B cell (primary cell): ENCODE measurements around the gene COX14. TPM values are rescaled to one million over a fixed set of nuclear protein-coding genes. Genes with fewer than 3 reads are reported as not detected.

ENCODE experiments used
- ATAC-seq: fragments of 200-7000 bp; cut with Tn5 transposase; one replicate; pipeline ENCODE4 v1.10.0; 2021; ENCODE audit warnings: low read depth, mild to moderate bottlenecking, moderate number of reproducible peaks, moderate library complexity
- CTCF ChIA-PET: fragments of 350-600 bp; sonication (Branson Sonifier 250); formaldehyde crosslinking; loops from one replicate; lab custom pipeline; 2021; ENCODE audit warnings: antibody characterized with exemption, inconsistent platforms; lab: Charles Lee
- POLR2A ChIA-PET: fragments of 350-600 bp; sonication (Branson Sonifier 250); formaldehyde crosslinking; loops from one replicate; lab custom pipeline; 2021; ENCODE audit warnings: antibody characterized with exemption; lab: Charles Lee
- DNase-seq: peaks from one replicate; pipeline ENCODE4 v3.0.0; 2013
- H2AFZ ChIP-seq: 2 replicates; pipeline ENCODE4 v1.6.1; 2012; ENCODE audit warnings: mild to moderate bottlenecking, low read depth, low read length; ENCODE audit not compliant: insufficient read depth, poor library complexity, severe bottlenecking
- H3K27ac ChIP-seq, 2 donors: 1 replicate in 1 of 2; 2 replicates in 1 of 2; pipeline ENCODE4 v1.5.1; 2012 to 2013; ENCODE audit warnings: low read length in 2 of 2, mild to moderate bottlenecking in 2 of 2, moderate library complexity in 1 of 2
- H3K27me3 ChIP-seq, 4 experiments: fragments of 200-600 bp in 1 of 4; sonication (generic) in 1 of 4; replicated peaks in 1 of 4; 1 replicate in 2 of 4; 2 replicates in 2 of 4; pipeline versions ENCODE4 v1.6.1 to v1.7.0; 2013 to 2016; ENCODE audit warnings: low read length in 3 of 4, mild to moderate bottlenecking in 2 of 4, mixed read lengths in 1 of 4, moderate library complexity in 1 of 4; ENCODE audit not compliant: insufficient read depth in 4 of 4, control insufficient read depth in 3 of 4; ENCODE audit errors: control extremely low read depth in 1 of 4
- H3K36me3 ChIP-seq, 2 experiments: replicated peaks in 1 of 2; 1 replicate in 1 of 2; 2 replicates in 1 of 2; pipeline versions ENCODE4 v1.6.1 to v1.7.1; 2013; ENCODE audit warnings: low read length in 1 of 2; ENCODE audit not compliant: insufficient read depth in 2 of 2, control insufficient read depth in 1 of 2; ENCODE audit errors: control extremely low read depth in 1 of 2, extremely low read depth in 1 of 2
- H3K4me1 ChIP-seq, 2 donors: fragments of 200-600 bp in 1 of 2; sonication (generic) in 1 of 2; 1 replicate in 1 of 2; 2 replicates in 1 of 2; pipeline versions ENCODE4 v1.5.1 to v1.6.1; 2013 to 2017; ENCODE audit warnings: low read length in 2 of 2; ENCODE audit not compliant: control insufficient read depth in 2 of 2, insufficient read depth in 2 of 2
- H3K4me2 ChIP-seq: replicated peaks from 2 replicates; pipeline ENCODE3; 2012; ENCODE audit warnings: mild to moderate bottlenecking, low read depth, low read length; ENCODE audit not compliant: poor library complexity, severe bottlenecking
- H3K4me3 ChIP-seq, 5 experiments: fragments of 200-600 bp in 1 of 5; sonication (generic) in 1 of 5; 1 replicate in 3 of 5; 2 replicates in 2 of 5; pipeline versions ENCODE4 v1.5.1 to v1.7.0; 2011 to 2016; ENCODE audit warnings: low read length in 4 of 5, mild to moderate bottlenecking in 4 of 5, low read depth in 2 of 5, control low read depth in 1 of 5, moderate library complexity in 1 of 5; ENCODE audit not compliant: insufficient read depth in 1 of 5; ENCODE audit errors: control extremely low read depth in 1 of 5, extremely low read depth in 1 of 5
- H3K79me2 ChIP-seq: fragments of 200-600 bp; sonication (generic); one replicate; pipeline ENCODE4 v1.6.0; 2016; ENCODE audit warnings: low read length; ENCODE audit not compliant: control insufficient read depth, insufficient read depth
- H3K9ac ChIP-seq: fragments of 200-600 bp; sonication (generic); 2 replicates; pipeline ENCODE4 v1.6.1; 2017; ENCODE audit warnings: mild to moderate bottlenecking, low read length, moderate library complexity
- H3K9me3 ChIP-seq, 3 donors: one replicate each; pipeline versions ENCODE4 v1.6.1 to v1.7.1; 2013; ENCODE audit warnings: low read length in 2 of 3; ENCODE audit not compliant: control insufficient read depth in 2 of 3, insufficient read depth in 1 of 3; ENCODE audit errors: control extremely low read depth in 1 of 3
- H4K20me1 ChIP-seq: 2 replicates; pipeline ENCODE4 v1.6.0; 2012; ENCODE audit warnings: mild to moderate bottlenecking, low read length; ENCODE audit not compliant: insufficient read depth, control insufficient read depth, poor library complexity, severe bottlenecking
- H3K27ac Mint-ChIP-seq: one replicate; pipeline ENCODE4 v1.8.0; 2021; ENCODE audit warnings: mixed read lengths
- H3K27me3 Mint-ChIP-seq: one replicate; pipeline ENCODE4 v1.8.0; 2021; ENCODE audit warnings: mixed read lengths
- H3K4me1 Mint-ChIP-seq: one replicate; pipeline ENCODE4 v1.8.0; 2021; ENCODE audit warnings: mixed read lengths
- H3K4me3 Mint-ChIP-seq: one replicate; pipeline ENCODE4 v1.8.0; 2021; ENCODE audit warnings: mixed read lengths
- H3K9me3 Mint-ChIP-seq: one replicate; pipeline ENCODE4 v1.8.0; 2022; ENCODE audit warnings: mixed read lengths; ENCODE audit not compliant: insufficient read depth
- CTCF ChIP-seq: fragments of 200-600 bp; IDR thresholded peaks from one replicate; pipeline ENCODE4 v1.8.0; 2022; ENCODE audit warnings: antibody characterized with exemption, mild to moderate bottlenecking
- EZH2 ChIP-seq: IDR thresholded peaks from 2 replicates; pipeline ENCODE4 v1.6.1; 2012; ENCODE audit warnings: borderline replicate concordance, low read depth, mild to moderate bottlenecking, moderate library complexity, low read length; ENCODE audit not compliant: insufficient read depth, poor library complexity, severe bottlenecking
- WGBS: methylation state at CpG from one replicate; pipeline ENCODE4 v1.1.5; 2013; ENCODE audit warnings: missing lambda C conversion rate; ENCODE audit not compliant: insufficient coverage; 5-methylcytosine and 5-hydroxymethylcytosine counted together
- intact Hi-C: fragments of 100-400 bp; cut with micrococcal nuclease; formaldehyde crosslinking; loops from one replicate; pipeline ENCODE4 v1.10.0; 2022
- polyA plus RNA-seq: library from polyadenylated mRNA; depleted of rRNA; stranded (reverse); fragments of >200 nt; gene quantifications from 2 replicates; pipeline ENCODE4 v1.2.3, GENCODE V29; 2012
- total RNA-seq, 2 donors: library from RNA; stranded (reverse); fragments of 120-200 nt in 1 of 2; gene quantifications; 1 replicate in 1 of 2; 2 replicates in 1 of 2; pipeline versions ENCODE4 v1.2.3 to v1.2.4, GENCODE V29; 2013 to 2022

The COX14 gene
- total and polyA plus RNA-seq, 2 donors (not counting 1 experiment from before 2014, with no cell fraction given), result 31.8 to 60.4 TPM

- H3K9me3 Mint-ChIP-seq, result no peaks in the 10 kb centered on the region
- H3K27me3 ChIP-seq, result no peaks in the 10 kb centered on the region
- no peaks in the 10 kb centered on the region for H3K36me3 ChIP-seq
- no peak overlapping the region for H3K9ac ChIP-seq
- CTCF ChIA-PET, result interaction anchor here (1.3 to 15.9 kb wide), 7 partner anchors 9 to 112 kb away, joined by 3 to 343 read pairs (median 9); partner anchors contain the start of genes CERS5, COX14 and SMARCD1
- WGBS, result 100% methylated on average over 1 of the region's 1 CpG
- no peak overlapping the region for H3K4me3 Mint-ChIP-seq
- H3K4me1 ChIP-seq, result peaks cover 0 to 7% of the 10 kb centered on the region in 2 donors
- H3K79me2 ChIP-seq, result no peaks in the 10 kb centered on the region
- POLR2A ChIA-PET, result no interaction called here
- TF ChIP-seq EZH2, result no peak
- TF ChIP-seq CTCF, result no peak
- H3K9me3 ChIP-seq, result no peaks in the 10 kb centered on the region
- H3K27ac Mint-ChIP-seq, result no peak overlapping the region
- DNase-seq (no peak), ATAC-seq (no peak)
- no peak overlapping the region for H2AFZ ChIP-seq
- no peak overlapping the region for H3K27ac ChIP-seq
- no peaks in the 10 kb centered on the region for H4K20me1 ChIP-seq
- peaks cover 7% of the 10 kb centered on the region for H3K27me3 Mint-ChIP-seq
- H3K4me3 ChIP-seq, result no peak overlapping the region
- intact Hi-C loops, result loop anchor here (1.0 kb wide), 3 partner anchors 10 to 208 kb away; partner anchors contain the start of genes LIMA1 and SMARCD1
- no peak overlapping the region for H3K4me2 ChIP-seq
- no peaks in the 10 kb centered on the region for H3K4me1 Mint-ChIP-seq
These were observed 36.2 kb upstream of the COX14 start for GRCh38 chr12:50075808-50076170.

GRCh38 chr12:50077099-50077498 lies 34.9 kb upstream of the COX14 start:
- Histone ChIP-seq H3K36me3 (no peaks in the 10 kb centered on the region), H3K27ac (no peak overlapping the region), H3K4me1 (peaks cover 0 to 7% of the 10 kb centered on the region in 2 donors), H3K4me2 (no peak overlapping the region), H2AFZ (no peak overlapping the region), H3K27me3 (no peaks in the 10 kb centered on the region), H3K9ac (no peak overlapping the region), H4K20me1 (no peaks in the 10 kb centered on the region), H3K4me3 (no peak overlapping the region), H3K9me3 (no peaks in the 10 kb centered on the region), H3K79me2 (no peaks in the 10 kb centered on the region)
- no peak overlapping the region for H3K27ac Mint-ChIP-seq
- ChIA-PET POLR2A (no interaction called here), CTCF (interaction anchor here (0.9 to 15.9 kb wide), 6 partner anchors 8 to 97 kb away, joined by 3 to 343 read pairs (median 8); partner anchors contain the start of genes CERS5, COX14 and SMARCD1)
- 92% methylated on average over 12 of the region's 12 CpGs for WGBS
- no peaks in the 10 kb centered on the region for H3K9me3 Mint-ChIP-seq
- intact Hi-C loops, result no loop called here
- H3K4me1 Mint-ChIP-seq, result no peaks in the 10 kb centered on the region
- ATAC-seq, result no peak
- no peak overlapping the region for H3K4me3 Mint-ChIP-seq
- H3K27me3 Mint-ChIP-seq, result peaks cover 2% of the 10 kb centered on the region
- DNase-seq, result no peak
- TF ChIP-seq CTCF (no peak), EZH2 (no peak)
